IMR-90 (cell line): ENCODE data around the gene PUS3. TPM values are rescaled to one million over a fixed set of nuclear protein-coding genes. Genes with fewer than 3 reads are reported as not detected.

Experiments used
- ATAC-seq: fragments of 200-7000 bp; cut with Tn5 transposase; 2 replicates; pipeline ENCODE4 v1.9.1; 2020; ENCODE audit warnings: low read depth, mild to moderate bottlenecking, moderate library complexity
- BruUV-seq: library from RNA; stranded (reverse); fragments of 400-500 nt; replicated peaks from 2 replicates; lab custom pipeline; 2021; lab: Mats Ljungman, UMichigan
- CTCF ChIA-PET: fragments of 300-600 bp; formaldehyde crosslinking; extraction: SDS; loops from one replicate; lab custom pipeline; 2021; ENCODE audit warnings: antibody characterized with exemption; lab: Yijun Ruan, JAX
- POLR2A ChIA-PET: fragments of 300-600 bp; sonication (Branson Sonifier 250); formaldehyde crosslinking; loops from one replicate; lab custom pipeline; 2022; ENCODE audit warnings: antibody characterized with exemption; ENCODE audit not compliant: unreplicated experiment; lab: Charles Lee
- DNase-seq: peaks from one replicate; pipeline ENCODE4 v3.0.0; 2013
- H2AFZ ChIP-seq: replicated peaks from 2 replicates; pipeline ENCODE3; 2013; ENCODE audit warnings: low read length, mild to moderate bottlenecking; ENCODE audit not compliant: poor library complexity
- H2AK5ac ChIP-seq: 2 replicates; pipeline ENCODE4 v1.6.1; 2013; ENCODE audit warnings: low read depth, low read length, inconsistent platforms
- H2AK9ac ChIP-seq: replicated peaks from 2 replicates; pipeline ENCODE3; 2013; ENCODE audit warnings: mild to moderate bottlenecking, low read depth, low read length, moderate library complexity; ENCODE audit not compliant: poor library complexity
- H2BK120ac ChIP-seq: 2 replicates; pipeline ENCODE4 v1.6.1; 2013; ENCODE audit warnings: low read depth, low read length, inconsistent platforms
- H2BK15ac ChIP-seq: 3 replicates; pipeline ENCODE4 v1.6.1; 2013; ENCODE audit warnings: low read depth, low read length, inconsistent platforms
- H2BK20ac ChIP-seq: 2 replicates; pipeline ENCODE4 v1.6.1; 2013; ENCODE audit warnings: low read depth, mild to moderate bottlenecking, inconsistent platforms, low read length, moderate library complexity
- H2BK5ac ChIP-seq: 2 replicates; pipeline ENCODE4 v1.6.1; 2013; ENCODE audit warnings: mild to moderate bottlenecking, low read depth, low read length, inconsistent platforms; ENCODE audit not compliant: poor library complexity, severe bottlenecking
- H3K14ac ChIP-seq: replicated peaks from 2 replicates; pipeline ENCODE4 v1.6.1; 2013; ENCODE audit warnings: low read depth, low read length, inconsistent platforms
- H3K18ac ChIP-seq: 2 replicates; pipeline ENCODE4 v1.6.1; 2013; ENCODE audit warnings: low read depth, low read length, control low read depth
- H3K23ac ChIP-seq: 2 replicates; pipeline ENCODE4 v1.6.1; 2013; ENCODE audit warnings: low read depth, low read length, inconsistent platforms
- H3K27ac ChIP-seq: 2 replicates; pipeline ENCODE4 v1.5.1; 2013; ENCODE audit warnings: mild to moderate bottlenecking, control low read depth, low read length; ENCODE audit not compliant: insufficient read depth
- H3K27me3 ChIP-seq: 2 replicates; pipeline ENCODE4 v1.6.1; 2013; ENCODE audit warnings: low read length; ENCODE audit not compliant: control insufficient read depth, insufficient read depth
- H3K36me3 ChIP-seq: 2 replicates; pipeline ENCODE4 v1.6.1; 2013; ENCODE audit warnings: low read length, mixed read lengths; ENCODE audit not compliant: control insufficient read depth, insufficient read depth
- H3K4ac ChIP-seq: 2 replicates; pipeline ENCODE4 v1.6.1; 2013; ENCODE audit warnings: low read depth, low read length, inconsistent platforms
- H3K4me1 ChIP-seq: 2 replicates; pipeline ENCODE4 v1.6.1; 2013; ENCODE audit warnings: low read length, mixed read lengths; ENCODE audit not compliant: control insufficient read depth, insufficient read depth
- H3K4me2 ChIP-seq: 2 replicates; pipeline ENCODE4 v1.6.1; 2013; ENCODE audit warnings: low read depth, mild to moderate bottlenecking, control low read depth, low read length, moderate library complexity
- H3K4me3 ChIP-seq: 2 replicates; pipeline ENCODE4 v1.5.1; 2013; ENCODE audit warnings: low read depth, mild to moderate bottlenecking, control low read depth, low read length, moderate library complexity; ENCODE audit not compliant: insufficient read depth
- H3K56ac ChIP-seq: 2 replicates; pipeline ENCODE4 v1.6.1; 2013; ENCODE audit warnings: low read length, inconsistent platforms; ENCODE audit not compliant: insufficient read depth; ENCODE audit errors: extremely low read depth
- H3K79me1 ChIP-seq, 2 experiments: 2 replicates each; pipeline ENCODE4 v1.6.1; 2013; ENCODE audit warnings: low read length in 2 of 2, inconsistent platforms in 1 of 2, low read depth in 1 of 2
- H3K9ac ChIP-seq: 2 replicates; pipeline ENCODE4 v1.6.1; 2013; ENCODE audit warnings: low read depth, low read length, control low read depth
- H3K9me1 ChIP-seq: 2 replicates; pipeline ENCODE4 v1.6.1; 2013; ENCODE audit warnings: low read length, inconsistent platforms; ENCODE audit not compliant: insufficient read depth
- H3K9me3 ChIP-seq: 2 replicates; pipeline ENCODE4 v1.6.1; 2013; ENCODE audit warnings: low read length; ENCODE audit not compliant: control insufficient read depth, insufficient read depth
- H4K20me1 ChIP-seq: 2 replicates; pipeline ENCODE4 v1.6.1; 2013; ENCODE audit warnings: low read length, inconsistent platforms; ENCODE audit not compliant: insufficient read depth
- H4K5ac ChIP-seq: 2 replicates; pipeline ENCODE4 v1.6.1; 2013; ENCODE audit warnings: mild to moderate bottlenecking, low read depth, low read length, control low read depth
- H4K8ac ChIP-seq, 2 experiments: 2 replicates each; pipeline ENCODE4 v1.6.1; 2013; ENCODE audit warnings: low read depth in 2 of 2, low read length in 2 of 2, control low read depth in 1 of 2, inconsistent platforms in 1 of 2
- H4K91ac ChIP-seq: 2 replicates; pipeline ENCODE4 v1.6.1; 2013; ENCODE audit warnings: low read depth, low read length, inconsistent platforms; ENCODE audit not compliant: insufficient read depth
- BHLHE40 ChIP-seq: fragments of 150-350 bp; IDR thresholded peaks from 2 replicates; pipeline ENCODE4 v1.6.1; 2016; ENCODE audit warnings: mild to moderate bottlenecking, low read depth, low read length
- CEBPB ChIP-seq: IDR thresholded peaks from 2 replicates; pipeline ENCODE4 v1.6.1; 2012; ENCODE audit warnings: low read depth, low read length, improper control_type of control experiment
- CHD1 ChIP-seq: IDR thresholded peaks from 2 replicates; pipeline ENCODE4 v1.6.1; 2012; ENCODE audit warnings: low read depth, low read length, improper control_type of control experiment
- CTCF ChIP-seq: conservative IDR thresholded peaks from 2 replicates; pipeline ENCODE4 v1.5.1; 2012; ENCODE audit warnings: mild to moderate bottlenecking, low read depth, low read length, improper control_type of control experiment
- FOS ChIP-seq: fragments of 150-350 bp; IDR thresholded peaks from 2 replicates; pipeline ENCODE4 v1.6.1; 2016; ENCODE audit warnings: low read depth, low read length
- MAFK ChIP-seq: IDR thresholded peaks from 2 replicates; pipeline ENCODE4 v1.6.1; 2012; ENCODE audit warnings: low read depth, low read length, improper control_type of control experiment
- MAZ ChIP-seq: IDR thresholded peaks from 2 replicates; pipeline ENCODE4 v1.6.1; 2012; ENCODE audit warnings: low read depth, mild to moderate bottlenecking, low read length, improper control_type of control experiment, moderate library complexity, borderline replicate concordance
- MXI1 ChIP-seq: IDR thresholded peaks from 2 replicates; pipeline ENCODE4 v1.6.1; 2012; ENCODE audit warnings: low read depth, mild to moderate bottlenecking, low read length, moderate library complexity, borderline replicate concordance
- NFE2L2 ChIP-seq: fragments of 150-350 bp; IDR thresholded peaks from 2 replicates; pipeline ENCODE4 v1.6.1; 2016; ENCODE audit warnings: low read depth, mild to moderate bottlenecking, low read length
- POLR2A ChIP-seq: IDR thresholded peaks from 2 replicates; pipeline ENCODE4 v1.6.1; 2012; ENCODE audit warnings: mild to moderate bottlenecking, low read depth, low read length
- RAD21 ChIP-seq: IDR thresholded peaks from 2 replicates; pipeline ENCODE4 v1.6.1; 2012; ENCODE audit warnings: low read length, improper control_type of control experiment
- RCOR1 ChIP-seq: IDR thresholded peaks from 2 replicates; pipeline ENCODE4 v1.6.1; 2012; ENCODE audit warnings: mild to moderate bottlenecking, low read length, improper control_type of control experiment; ENCODE audit not compliant: insufficient replicate concordance
- RFX5 ChIP-seq: IDR thresholded peaks from 2 replicates; pipeline ENCODE4 v1.8.0; 2012; ENCODE audit warnings: low read depth, mild to moderate bottlenecking, low read length, moderate library complexity
- SMC3 ChIP-seq: fragments of 150-350 bp; IDR thresholded peaks from 2 replicates; pipeline ENCODE4 v1.6.1; 2016; ENCODE audit warnings: low read depth, mild to moderate bottlenecking, antibody characterized with exemption, low read length, moderate library complexity
- USF2 ChIP-seq: fragments of 150-350 bp; IDR thresholded peaks from 2 replicates; pipeline ENCODE4 v1.6.1; 2017; ENCODE audit warnings: mild to moderate bottlenecking, antibody characterized with exemption, low read length, low read depth
- WGBS, 2 experiments: methylation state at CpG; one replicate each; pipeline versions ENCODE4 v1.1.5 to v1.1.7; 2013; ENCODE audit warnings: missing lambda C conversion rate in 2 of 2; ENCODE audit not compliant: insufficient read length in 1 of 2; ENCODE audit errors: extremely low coverage in 2 of 2; 5-methylcytosine and 5-hydroxymethylcytosine counted together
- dilution Hi-C: fragments of 300-500 bp; cut with HindIII; formaldehyde crosslinking; loops from one replicate; pipeline ENCODE4 v1.14.3; 2018; ENCODE audit warnings: low sequenced_read_pairs; ENCODE audit not compliant: unreplicated experiment
- in situ Hi-C: fragments of 300-500 bp; cut with MboI; formaldehyde crosslinking; loops from 3 replicates; pipeline ENCODE4 v1.14.3; 2019; ENCODE audit warnings: low sequenced_read_pairs, inconsistent platforms, mixed read lengths
- intact Hi-C: fragments of 100-400 bp; cut with micrococcal nuclease; formaldehyde crosslinking; loops from 2 replicates; pipeline ENCODE4 v1.10.0; 2022
- polyA plus RNA-seq, 3 experiments: library from polyadenylated mRNA; depleted of rRNA; stranded (reverse); fragments of >200 nt; gene quantifications; 2 replicates each; pipeline ENCODE4 v1.2.3, GENCODE V29; 2012; ENCODE audit warnings: low replicate concordance in 1 of 3
- total RNA-seq: library from RNA; depleted of rRNA; stranded (reverse); fragments of >200 nt; gene quantifications from 2 replicates; pipeline ENCODE4 v1.2.3, GENCODE V29; 2012

PUS3 gene
- total and polyA plus RNA-seq, 2 of the 4 experiments (the other 2 are of a cell fraction), result 6.1 to 11.7 TPM

- TF ChIP-seq MAFK (no peak), BHLHE40 (no peak), RFX5 (no peak)
Observed at GRCh38 chr11:125941619-125942611, 38.9 kb upstream of the PUS3 start (continued).

- no peaks in the 10 kb centered on the region for H3K9me3 ChIP-seq
- WGBS, 2 experiments, result no CpG with 5 or more reads among the region's 4 CpGs
- TF ChIP-seq MAZ (no peak), CHD1 (no peak), RAD21 (no peak), USF2 (no peak), FOS (no peak), CEBPB (no peak), CTCF (no peak), MXI1 (no peak), SMC3 (no peak), POLR2A (no peak), NFE2L2 (no peak), RCOR1 (no peak), RFX5 (no peak)
Observed at GRCh38 chr11:125941267-125941618, 38.2 kb upstream of the PUS3 start.

More at GRCh38 chr11:125941267-125941618, 38.2 kb upstream of the PUS3 start:
- H3K9me1 ChIP-seq, result no peaks in the 10 kb centered on the region
- H3K14ac ChIP-seq, result no peak overlapping the region
- H4K91ac ChIP-seq, result no peak overlapping the region
- H3K56ac ChIP-seq, result no peak overlapping the region
- in situ Hi-C loops (no loop called here), dilution Hi-C loops (no loop called here), intact Hi-C loops (no loop called here)
- no peak overlapping the region for H3K18ac ChIP-seq
- no peak overlapping the region for H3K4me2 ChIP-seq
- no peak overlapping the region for H3K27ac ChIP-seq
- no peaks in the 10 kb centered on the region for H3K4me1 ChIP-seq
- H3K36me3 ChIP-seq, result no peaks in the 10 kb centered on the region
- no peak overlapping the region for H4K5ac ChIP-seq
- no peak overlapping the region for H3K23ac ChIP-seq
- H2AK5ac ChIP-seq, result no peak overlapping the region
- H2BK120ac ChIP-seq, result no peak overlapping the region
- H3K27me3 ChIP-seq, result peaks cover 17% of the 10 kb centered on the region; the same call in 1 of the 2 replicates
- H2BK5ac ChIP-seq, result no peak overlapping the region
- DNase-seq (no peak), ATAC-seq (no peak)
- H4K8ac ChIP-seq, result no peak overlapping the region
- H2BK15ac ChIP-seq, result no peak overlapping the region
- no peak overlapping the region for H2AK9ac ChIP-seq
- no peaks in the 10 kb centered on the region for H3K79me1 ChIP-seq
- H3K4me3 ChIP-seq, result no peak overlapping the region
- BruUV-seq, result no TSS peak
- H2AFZ ChIP-seq, result no peak overlapping the region
- POLR2A ChIA-PET, result no interaction called here
- CTCF ChIA-PET, result no interaction called here
- H3K4ac ChIP-seq, result no peak overlapping the region
- H2BK20ac ChIP-seq, result no peak overlapping the region
- no peak overlapping the region for H3K9ac ChIP-seq
- no peaks in the 10 kb centered on the region for H4K20me1 ChIP-seq
